GM21576 (cell line): Measurements from ENCODE around the gene PIK3R2.
"Not testable (repeated sequence)": the region's sequence is repeated elsewhere in the genome, so short reads cannot be mapped to it uniquely, and the experiment has no call there.

ENCODE experiments used
- ATAC-seq: cut with Tn5 transposase; IDR thresholded peaks from one replicate; pipeline ENCODE4 v1.9.1; 2021; ENCODE audit warnings: mild to moderate bottlenecking, moderate library complexity; ENCODE audit not compliant: unreplicated experiment

The PIK3R2 gene

GRCh38 chr19:18197941-18198340 is 45.0 kb downstream of the PIK3R2 start:
- ATAC-seq: no peak

GRCh38 chr19:18198374-18198773 is 45.4 kb downstream of the PIK3R2 start:
- no peak for ATAC-seq

GRCh38 chr19:18202397-18202777 is 49.4 kb downstream of the PIK3R2 start:
- ATAC-seq: no peak

DNA sequence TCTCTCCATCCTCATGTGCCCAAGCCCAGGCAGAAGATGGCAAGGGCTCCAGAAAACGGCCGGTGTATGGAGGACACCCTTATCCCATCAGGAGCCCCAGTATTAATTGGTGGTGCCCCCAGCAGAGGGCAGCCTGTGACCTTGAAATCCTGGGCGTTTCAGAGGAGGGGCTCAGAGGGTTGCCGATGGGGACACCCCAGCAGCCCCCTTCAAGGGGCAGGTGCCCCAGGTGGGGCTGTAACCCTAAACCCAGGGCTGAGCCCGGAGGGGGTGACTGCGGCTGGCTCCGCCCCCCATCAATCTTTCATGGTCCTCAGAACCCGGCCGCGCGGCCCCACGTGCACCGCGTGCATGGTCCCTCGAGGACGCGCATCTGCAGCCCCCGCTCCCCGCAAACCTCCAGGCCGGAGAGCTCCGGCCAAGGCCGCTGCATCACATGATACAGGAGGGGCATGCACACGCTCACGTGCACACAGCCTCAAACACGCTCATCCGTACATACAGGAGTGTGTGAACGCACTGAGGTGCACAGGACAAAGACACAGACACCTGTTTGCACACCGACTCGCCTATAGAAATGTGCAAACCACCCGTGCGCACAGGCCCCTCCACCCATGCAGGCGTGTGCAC is 49.9 kb downstream of the PIK3R2 start:
- ATAC-seq: no peak

DNA sequence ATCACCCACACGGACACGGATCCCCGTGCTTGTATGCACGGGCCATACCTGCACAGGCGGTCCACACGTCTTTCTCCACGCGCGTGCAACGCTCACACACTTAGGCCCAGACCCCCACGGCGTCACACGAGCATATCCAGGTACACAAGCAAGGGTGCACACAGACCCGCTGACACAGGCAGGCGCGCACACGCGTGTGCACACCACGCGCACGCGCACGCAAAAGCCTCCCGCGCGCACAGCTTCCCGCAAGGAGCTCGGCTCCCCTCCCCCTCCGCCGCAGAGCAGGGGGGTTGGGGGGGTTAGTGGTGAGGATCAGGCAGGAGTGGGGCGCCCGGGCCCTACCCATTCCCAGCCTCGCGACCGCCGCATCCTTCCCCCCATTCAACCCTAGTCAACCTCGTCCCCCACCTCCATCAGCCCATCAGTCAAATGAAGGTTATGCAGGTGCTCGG is 50.5 kb downstream of the PIK3R2 start:
- ATAC-seq: no peak

DNA sequence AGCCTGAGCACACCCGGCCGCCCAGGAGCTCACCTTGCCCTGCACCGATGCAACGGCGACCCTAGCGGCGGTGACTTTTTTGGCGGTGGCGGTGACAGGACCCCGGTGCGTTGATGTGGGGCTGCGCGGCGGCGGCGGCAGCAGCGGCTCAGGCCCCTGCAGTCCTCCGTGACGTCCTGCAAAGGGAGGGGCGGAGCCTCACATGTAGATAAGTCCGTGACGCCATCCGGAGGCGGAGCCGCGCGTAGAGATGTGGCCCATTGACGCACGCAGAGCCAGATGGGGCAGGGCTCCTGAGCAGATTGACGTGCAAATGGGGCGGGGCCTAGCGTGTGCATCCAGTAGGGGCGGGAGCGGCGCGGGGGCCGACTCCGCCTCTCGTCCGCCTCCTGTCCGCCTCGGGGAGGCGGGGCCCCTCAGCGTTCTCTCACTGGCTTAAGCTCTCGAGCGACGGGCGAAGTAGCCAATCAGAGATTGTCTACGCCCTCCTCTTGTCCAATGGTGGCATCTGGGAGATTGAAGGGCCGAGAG is 51.0 kb downstream of the PIK3R2 start, which contains the start of gene RAB3A:
RAB3A (minus strand) TSS at position 180 of the 531 bp plus-strand sequence. CDS start 1,302 bp downstream, outside the sequence.
- peak; percentile 87 for ATAC-seq

DNA sequence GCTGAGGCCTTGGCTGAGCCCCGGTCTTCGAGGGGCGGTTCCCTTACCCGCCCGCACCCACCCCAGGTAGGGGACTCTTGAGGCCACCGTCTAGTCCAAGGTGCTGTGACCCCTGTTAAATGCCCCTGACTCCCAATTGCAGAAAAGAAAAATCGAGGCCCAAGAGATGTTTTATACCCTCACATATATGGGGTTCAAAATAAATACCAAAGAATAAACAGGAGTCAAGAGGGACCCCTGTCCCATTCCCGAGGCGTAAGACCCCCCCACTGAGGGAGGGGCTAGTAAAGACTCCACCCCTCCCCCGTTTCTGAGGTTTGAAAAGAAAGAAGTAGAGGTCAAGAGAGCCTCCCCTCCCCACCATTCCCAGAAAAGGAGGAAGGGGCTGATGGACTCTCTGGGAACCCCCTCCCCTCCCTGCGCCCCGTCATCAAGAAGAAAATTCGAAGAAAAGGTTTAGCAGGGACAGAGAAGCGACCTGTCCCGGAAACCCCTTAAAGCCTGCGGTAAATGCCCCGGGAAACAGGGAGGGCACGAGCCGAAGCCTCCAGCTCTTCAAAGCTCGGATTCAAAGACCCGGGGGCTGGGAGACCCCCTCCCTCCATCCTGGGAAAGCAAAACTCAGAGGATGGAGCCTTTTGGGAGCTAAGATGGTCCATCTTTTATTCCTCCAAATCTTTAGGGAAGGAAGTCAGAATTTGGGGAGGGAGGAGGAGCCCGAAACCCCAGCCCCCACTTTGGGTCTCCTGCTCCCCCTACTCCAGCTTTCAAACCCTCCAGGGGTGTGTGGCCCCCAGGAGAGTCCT is 51.6 kb downstream of the PIK3R2 start:
- ATAC-seq: peak; percentile 9

GRCh38 chr19:18205200-18205892 is 52.4 kb downstream of the PIK3R2 start:
- no peak for ATAC-seq

DNA sequence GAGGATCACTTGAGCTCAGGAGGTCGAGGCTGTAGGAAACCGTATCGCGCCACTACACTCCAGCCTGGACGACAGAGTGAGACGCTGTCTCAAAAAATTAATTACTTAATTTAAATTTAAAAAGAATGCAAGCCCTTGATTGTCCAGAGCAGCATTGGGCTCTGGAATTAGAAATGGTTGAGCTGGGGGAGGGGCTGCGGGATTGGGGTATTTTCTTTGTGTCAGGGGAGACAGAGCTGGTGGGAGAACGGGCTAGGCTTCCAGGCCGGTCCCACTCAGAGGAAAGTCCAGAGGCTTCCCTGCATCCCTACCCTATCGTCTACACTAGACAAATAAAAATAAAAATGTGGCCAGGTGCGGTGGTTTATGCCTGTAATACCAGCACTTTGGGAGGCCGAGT is 53.1 kb downstream of the PIK3R2 start:
- no peak for ATAC-seq

- no peak for ATAC-seq
Observed at GRCh38 chr19:18208098-18208951, 55.4 kb downstream of the PIK3R2 start.

DNA sequence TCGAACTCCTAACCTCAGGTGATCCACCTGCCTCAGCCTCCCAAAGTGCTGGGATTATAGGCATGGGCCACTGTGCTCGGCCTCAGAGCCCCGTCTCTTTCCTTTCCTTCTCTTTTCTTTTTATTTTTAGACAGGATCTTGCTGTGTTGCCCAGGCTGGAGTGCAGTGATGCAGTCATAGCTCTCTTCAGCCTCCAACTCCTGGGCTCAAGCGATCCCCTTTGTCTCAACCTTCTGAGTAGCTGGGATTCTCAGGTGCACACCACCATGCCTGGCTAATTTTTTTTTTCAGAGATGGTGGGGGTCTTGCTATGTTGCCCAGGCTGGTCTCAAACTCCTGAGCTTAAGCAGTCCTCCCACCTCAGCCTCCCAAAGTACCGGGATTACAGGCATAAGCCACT is 56.9 kb downstream of the PIK3R2 start:
- ATAC-seq: not testable (repeated sequence)

- no peak for ATAC-seq
Observed at GRCh38 chr19:18211683-18212082, 58.7 kb downstream of the PIK3R2 start.

DNA sequence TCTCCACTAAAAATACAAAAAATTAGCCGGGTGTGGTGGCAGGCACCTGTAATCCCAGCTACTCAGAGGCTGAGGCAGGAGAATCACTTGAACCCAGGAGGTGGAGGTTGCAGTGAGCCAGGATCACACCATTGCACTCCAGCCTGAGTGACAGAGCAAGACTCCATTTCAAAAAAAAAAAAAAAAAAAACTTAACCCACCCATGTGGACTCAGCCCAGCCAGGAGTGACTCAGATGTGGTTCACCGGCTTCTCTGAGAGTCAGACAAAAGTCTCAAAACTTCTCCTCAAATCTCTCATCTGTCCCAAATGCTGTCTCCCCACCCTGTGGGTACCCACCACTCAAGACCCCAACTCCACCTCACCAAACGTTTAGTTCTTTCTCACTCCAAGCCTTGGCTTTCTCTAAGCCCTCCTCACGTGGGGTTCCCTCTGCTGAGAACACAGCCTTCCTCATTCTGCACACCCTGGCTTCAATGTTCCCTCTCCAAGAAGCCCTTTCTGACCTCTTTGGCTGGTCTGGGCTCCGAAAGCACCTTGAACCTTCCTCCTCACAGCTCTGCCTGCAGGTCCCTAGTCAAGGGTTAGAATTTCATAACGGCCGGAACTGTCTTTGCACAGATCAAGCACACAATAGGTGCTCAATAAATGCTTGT is 61.9 kb downstream of the PIK3R2 start:
- no peak for ATAC-seq

GRCh38 chr19:18216789-18217188 is 63.8 kb downstream of the PIK3R2 start:
- no peak for ATAC-seq

GRCh38 chr19:18218159-18218558 is 65.2 kb downstream of the PIK3R2 start:
- ATAC-seq: no peak

DNA sequence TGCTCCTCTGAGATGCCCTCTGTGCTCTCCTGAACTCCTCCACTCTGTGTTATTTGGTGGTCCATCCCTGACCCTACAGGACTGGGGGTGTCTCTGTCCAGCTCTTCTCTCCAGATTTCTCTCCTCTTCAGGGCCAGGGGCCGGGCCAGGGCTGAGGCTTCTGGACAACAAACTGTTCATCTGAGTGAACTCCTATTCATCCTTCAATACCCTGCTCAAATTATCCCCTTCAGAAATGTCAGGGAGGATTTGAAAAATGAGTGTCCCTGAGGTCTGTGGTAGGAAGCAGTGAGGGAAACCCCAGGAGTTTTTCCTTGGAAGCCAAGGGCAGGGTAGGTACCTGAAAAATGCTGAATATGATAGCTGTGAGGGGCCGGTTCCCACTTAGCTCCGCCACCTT is 65.6 kb downstream of the PIK3R2 start:
- no peak for ATAC-seq
